Measurements from ENCODE around the gene ZC2HC1B.

GRCh38 chr6:143857651-143858050, 6.6 kb upstream of the ZC2HC1B start:
- TF ChIP-seq POLR2A (IDR thresholded peaks at IDR 0.05) (no peak), CTCF (IDR thresholded peaks at IDR 0.05) (no peak)
